IMR-90 (cell line): ENCODE data around the gene WDR6. TPM values are rescaled to one million over a fixed set of nuclear protein-coding genes. Genes with fewer than 3 reads are reported as not detected.

Experiments used
- ATAC-seq: fragments of 200-7000 bp; cut with Tn5 transposase; 2 replicates; pipeline ENCODE4 v1.9.1; 2020; ENCODE audit warnings: low read depth, mild to moderate bottlenecking, moderate library complexity
- BruUV-seq: library from RNA; stranded (reverse); fragments of 400-500 nt; replicated peaks from 2 replicates; lab custom pipeline; 2021; lab: Mats Ljungman, UMichigan
- CTCF ChIA-PET: fragments of 300-600 bp; formaldehyde crosslinking; extraction: SDS; loops from one replicate; lab custom pipeline; 2021; ENCODE audit warnings: antibody characterized with exemption; lab: Yijun Ruan, JAX
- POLR2A ChIA-PET: fragments of 300-600 bp; sonication (Branson Sonifier 250); formaldehyde crosslinking; loops from one replicate; lab custom pipeline; 2022; ENCODE audit warnings: antibody characterized with exemption; ENCODE audit not compliant: unreplicated experiment; lab: Charles Lee
- DNase-seq: peaks from one replicate; pipeline ENCODE4 v3.0.0; 2013
- H2AFZ ChIP-seq: replicated peaks from 2 replicates; pipeline ENCODE3; 2013; ENCODE audit warnings: low read length, mild to moderate bottlenecking; ENCODE audit not compliant: poor library complexity
- H2AK5ac ChIP-seq: 2 replicates; pipeline ENCODE4 v1.6.1; 2013; ENCODE audit warnings: low read depth, low read length, inconsistent platforms
- H2AK9ac ChIP-seq: replicated peaks from 2 replicates; pipeline ENCODE3; 2013; ENCODE audit warnings: mild to moderate bottlenecking, low read depth, low read length, moderate library complexity; ENCODE audit not compliant: poor library complexity
- H2BK120ac ChIP-seq: 2 replicates; pipeline ENCODE4 v1.6.1; 2013; ENCODE audit warnings: low read depth, low read length, inconsistent platforms
- H2BK15ac ChIP-seq: 3 replicates; pipeline ENCODE4 v1.6.1; 2013; ENCODE audit warnings: low read depth, low read length, inconsistent platforms
- H2BK20ac ChIP-seq: 2 replicates; pipeline ENCODE4 v1.6.1; 2013; ENCODE audit warnings: low read depth, mild to moderate bottlenecking, inconsistent platforms, low read length, moderate library complexity
- H2BK5ac ChIP-seq: 2 replicates; pipeline ENCODE4 v1.6.1; 2013; ENCODE audit warnings: mild to moderate bottlenecking, low read depth, low read length, inconsistent platforms; ENCODE audit not compliant: poor library complexity, severe bottlenecking
- H3K14ac ChIP-seq: replicated peaks from 2 replicates; pipeline ENCODE4 v1.6.1; 2013; ENCODE audit warnings: low read depth, low read length, inconsistent platforms
- H3K18ac ChIP-seq: 2 replicates; pipeline ENCODE4 v1.6.1; 2013; ENCODE audit warnings: low read depth, low read length, control low read depth
- H3K23ac ChIP-seq: 2 replicates; pipeline ENCODE4 v1.6.1; 2013; ENCODE audit warnings: low read depth, low read length, inconsistent platforms
- H3K27ac ChIP-seq: 2 replicates; pipeline ENCODE4 v1.5.1; 2013; ENCODE audit warnings: mild to moderate bottlenecking, control low read depth, low read length; ENCODE audit not compliant: insufficient read depth
- H3K27me3 ChIP-seq: 2 replicates; pipeline ENCODE4 v1.6.1; 2013; ENCODE audit warnings: low read length; ENCODE audit not compliant: control insufficient read depth, insufficient read depth
- H3K36me3 ChIP-seq: 2 replicates; pipeline ENCODE4 v1.6.1; 2013; ENCODE audit warnings: low read length, mixed read lengths; ENCODE audit not compliant: control insufficient read depth, insufficient read depth
- H3K4ac ChIP-seq: 2 replicates; pipeline ENCODE4 v1.6.1; 2013; ENCODE audit warnings: low read depth, low read length, inconsistent platforms
- H3K4me1 ChIP-seq: 2 replicates; pipeline ENCODE4 v1.6.1; 2013; ENCODE audit warnings: low read length, mixed read lengths; ENCODE audit not compliant: control insufficient read depth, insufficient read depth
- H3K4me2 ChIP-seq: 2 replicates; pipeline ENCODE4 v1.6.1; 2013; ENCODE audit warnings: low read depth, mild to moderate bottlenecking, control low read depth, low read length, moderate library complexity
- H3K4me3 ChIP-seq: 2 replicates; pipeline ENCODE4 v1.5.1; 2013; ENCODE audit warnings: low read depth, mild to moderate bottlenecking, control low read depth, low read length, moderate library complexity; ENCODE audit not compliant: insufficient read depth
- H3K56ac ChIP-seq: 2 replicates; pipeline ENCODE4 v1.6.1; 2013; ENCODE audit warnings: low read length, inconsistent platforms; ENCODE audit not compliant: insufficient read depth; ENCODE audit errors: extremely low read depth
- H3K79me1 ChIP-seq, 2 experiments: 2 replicates each; pipeline ENCODE4 v1.6.1; 2013; ENCODE audit warnings: low read length in 2 of 2, inconsistent platforms in 1 of 2, low read depth in 1 of 2
- H3K9ac ChIP-seq: 2 replicates; pipeline ENCODE4 v1.6.1; 2013; ENCODE audit warnings: low read depth, low read length, control low read depth
- H3K9me1 ChIP-seq: 2 replicates; pipeline ENCODE4 v1.6.1; 2013; ENCODE audit warnings: low read length, inconsistent platforms; ENCODE audit not compliant: insufficient read depth
- H3K9me3 ChIP-seq: 2 replicates; pipeline ENCODE4 v1.6.1; 2013; ENCODE audit warnings: low read length; ENCODE audit not compliant: control insufficient read depth, insufficient read depth
- H4K20me1 ChIP-seq: 2 replicates; pipeline ENCODE4 v1.6.1; 2013; ENCODE audit warnings: low read length, inconsistent platforms; ENCODE audit not compliant: insufficient read depth
- H4K5ac ChIP-seq: 2 replicates; pipeline ENCODE4 v1.6.1; 2013; ENCODE audit warnings: mild to moderate bottlenecking, low read depth, low read length, control low read depth
- H4K8ac ChIP-seq, 2 experiments: 2 replicates each; pipeline ENCODE4 v1.6.1; 2013; ENCODE audit warnings: low read depth in 2 of 2, low read length in 2 of 2, control low read depth in 1 of 2, inconsistent platforms in 1 of 2
- H4K91ac ChIP-seq: 2 replicates; pipeline ENCODE4 v1.6.1; 2013; ENCODE audit warnings: low read depth, low read length, inconsistent platforms; ENCODE audit not compliant: insufficient read depth
- BHLHE40 ChIP-seq: fragments of 150-350 bp; IDR thresholded peaks from 2 replicates; pipeline ENCODE4 v1.6.1; 2016; ENCODE audit warnings: mild to moderate bottlenecking, low read depth, low read length
- CEBPB ChIP-seq: IDR thresholded peaks from 2 replicates; pipeline ENCODE4 v1.6.1; 2012; ENCODE audit warnings: low read depth, low read length, improper control_type of control experiment
- CHD1 ChIP-seq: IDR thresholded peaks from 2 replicates; pipeline ENCODE4 v1.6.1; 2012; ENCODE audit warnings: low read depth, low read length, improper control_type of control experiment
- CTCF ChIP-seq: conservative IDR thresholded peaks from 2 replicates; pipeline ENCODE4 v1.5.1; 2012; ENCODE audit warnings: mild to moderate bottlenecking, low read depth, low read length, improper control_type of control experiment
- FOS ChIP-seq: fragments of 150-350 bp; IDR thresholded peaks from 2 replicates; pipeline ENCODE4 v1.6.1; 2016; ENCODE audit warnings: low read depth, low read length
- MAFK ChIP-seq: IDR thresholded peaks from 2 replicates; pipeline ENCODE4 v1.6.1; 2012; ENCODE audit warnings: low read depth, low read length, improper control_type of control experiment
- MAZ ChIP-seq: IDR thresholded peaks from 2 replicates; pipeline ENCODE4 v1.6.1; 2012; ENCODE audit warnings: low read depth, mild to moderate bottlenecking, low read length, improper control_type of control experiment, moderate library complexity, borderline replicate concordance
- MXI1 ChIP-seq: IDR thresholded peaks from 2 replicates; pipeline ENCODE4 v1.6.1; 2012; ENCODE audit warnings: low read depth, mild to moderate bottlenecking, low read length, moderate library complexity, borderline replicate concordance
- NFE2L2 ChIP-seq: fragments of 150-350 bp; IDR thresholded peaks from 2 replicates; pipeline ENCODE4 v1.6.1; 2016; ENCODE audit warnings: low read depth, mild to moderate bottlenecking, low read length
- POLR2A ChIP-seq: IDR thresholded peaks from 2 replicates; pipeline ENCODE4 v1.6.1; 2012; ENCODE audit warnings: mild to moderate bottlenecking, low read depth, low read length
- RCOR1 ChIP-seq: IDR thresholded peaks from 2 replicates; pipeline ENCODE4 v1.6.1; 2012; ENCODE audit warnings: mild to moderate bottlenecking, low read length, improper control_type of control experiment; ENCODE audit not compliant: insufficient replicate concordance
- RFX5 ChIP-seq: IDR thresholded peaks from 2 replicates; pipeline ENCODE4 v1.8.0; 2012; ENCODE audit warnings: low read depth, mild to moderate bottlenecking, low read length, moderate library complexity
- WGBS, 2 experiments: methylation state at CpG; one replicate each; pipeline versions ENCODE4 v1.1.5 to v1.1.7; 2013; ENCODE audit warnings: missing lambda C conversion rate in 2 of 2; ENCODE audit not compliant: insufficient read length in 1 of 2; ENCODE audit errors: extremely low coverage in 2 of 2; 5-methylcytosine and 5-hydroxymethylcytosine counted together
- dilution Hi-C: fragments of 300-500 bp; cut with HindIII; formaldehyde crosslinking; loops from one replicate; pipeline ENCODE4 v1.14.3; 2018; ENCODE audit warnings: low sequenced_read_pairs; ENCODE audit not compliant: unreplicated experiment
- in situ Hi-C: fragments of 300-500 bp; cut with MboI; formaldehyde crosslinking; loops from 3 replicates; pipeline ENCODE4 v1.14.3; 2019; ENCODE audit warnings: low sequenced_read_pairs, inconsistent platforms, mixed read lengths
- intact Hi-C: fragments of 100-400 bp; cut with micrococcal nuclease; formaldehyde crosslinking; loops from 2 replicates; pipeline ENCODE4 v1.10.0; 2022
- polyA plus RNA-seq, 3 experiments: library from polyadenylated mRNA; depleted of rRNA; stranded (reverse); fragments of >200 nt; gene quantifications; 2 replicates each; pipeline ENCODE4 v1.2.3, GENCODE V29; 2012; ENCODE audit warnings: low replicate concordance in 1 of 3
- total RNA-seq: library from RNA; depleted of rRNA; stranded (reverse); fragments of >200 nt; gene quantifications from 2 replicates; pipeline ENCODE4 v1.2.3, GENCODE V29; 2012
- TF ChIP-seq, protein P1 (sequence below): fragments of 150-350 bp; IDR thresholded peaks from 2 replicates; pipeline ENCODE4 v1.6.1; 2016; ENCODE audit warnings: low read depth, mild to moderate bottlenecking, low read length, moderate library complexity, borderline replicate concordance

Gene WDR6
- total and polyA plus RNA-seq, 2 of the 4 experiments (the other 2 are of a cell fraction) = 60.9 to 160 TPM

DNA sequence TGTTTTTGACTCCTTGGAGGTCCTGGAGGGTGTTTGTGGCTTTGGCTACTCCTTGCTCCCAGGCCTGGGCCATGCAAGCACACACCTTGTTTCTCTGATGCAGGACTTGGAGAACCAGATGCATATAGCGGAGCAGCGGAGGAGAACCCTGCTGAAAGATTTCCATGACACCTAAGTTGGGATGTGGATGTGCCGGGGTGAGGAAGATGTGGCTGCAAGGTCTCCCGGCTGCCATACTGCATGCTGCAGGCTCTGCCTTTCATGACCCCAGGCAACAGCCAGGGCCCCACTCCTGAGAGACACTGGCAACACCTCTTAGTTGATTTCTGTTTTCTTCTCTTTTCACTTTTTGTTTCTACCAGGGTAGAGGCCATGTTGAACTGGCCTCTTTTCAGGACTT lies 24.1 kb upstream of the WDR6 start:
- Histone ChIP-seq H3K4me2 (no peak overlapping the region), H2BK5ac (no peak overlapping the region), H3K36me3 (peaks cover 52% of the 10 kb centered on the region), H3K79me1 (peaks cover 21 to 25% of the 10 kb centered on the region in 2 experiments; a peak in 3 of 4 replicates), H3K27ac (no peak overlapping the region), H3K23ac (no peak overlapping the region), H2AK9ac (no peak overlapping the region), H3K18ac (no peak overlapping the region), H2BK20ac (no peak overlapping the region), H3K4me3 (no peak overlapping the region), H4K20me1 (no peaks in the 10 kb centered on the region), H2AK5ac (no peak overlapping the region), H4K91ac (no peak overlapping the region), H3K9me1 (peaks cover 5% of the 10 kb centered on the region; the same call in 1 of the 2 replicates), H3K4ac (no peak overlapping the region), H3K9ac (no peak overlapping the region), H2AFZ (no peak overlapping the region), H2BK120ac (no peak overlapping the region), H3K4me1 (no peaks in the 10 kb centered on the region), H3K56ac (no peak overlapping the region), H2BK15ac (no peak overlapping the region), H3K14ac (no peak overlapping the region), H3K27me3 (no peaks in the 10 kb centered on the region), H3K9me3 (no peaks in the 10 kb centered on the region), H4K8ac (no peak overlapping the region), H4K5ac (no peak overlapping the region)
- ChIA-PET POLR2A (no interaction called here), CTCF (no interaction called here)
- ATAC-seq (no peak), DNase-seq (no peak)
- dilution Hi-C loops (no loop called here), in situ Hi-C loops (no loop called here), intact Hi-C loops (no loop called here)
- BruUV-seq = no TSS peak
- WGBS, 2 experiments = 100% methylated on average over 1 of the region's 4 CpGs; no CpG with 5 or more reads in 1 of the 2 experiments
- no peak for TF ChIP-seq MAZ
- TF ChIP-seq RFX5 = no peak
- no peak for TF ChIP-seq CTCF
- TF ChIP-seq, protein P1, sequence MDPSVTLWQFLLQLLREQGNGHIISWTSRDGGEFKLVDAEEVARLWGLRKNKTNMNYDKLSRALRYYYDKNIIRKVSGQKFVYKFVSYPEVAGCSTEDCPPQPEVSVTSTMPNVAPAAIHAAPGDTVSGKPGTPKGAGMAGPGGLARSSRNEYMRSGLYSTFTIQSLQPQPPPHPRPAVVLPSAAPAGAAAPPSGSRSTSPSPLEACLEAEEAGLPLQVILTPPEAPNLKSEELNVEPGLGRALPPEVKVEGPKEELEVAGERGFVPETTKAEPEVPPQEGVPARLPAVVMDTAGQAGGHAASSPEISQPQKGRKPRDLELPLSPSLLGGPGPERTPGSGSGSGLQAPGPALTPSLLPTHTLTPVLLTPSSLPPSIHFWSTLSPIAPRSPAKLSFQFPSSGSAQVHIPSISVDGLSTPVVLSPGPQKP = no peak
- TF ChIP-seq POLR2A = no peak
- TF ChIP-seq MAFK = no peak
- no peak for TF ChIP-seq CEBPB
- no peak for TF ChIP-seq NFE2L2
- TF ChIP-seq MXI1 = no peak
- no peak for TF ChIP-seq CHD1
- TF ChIP-seq FOS = no peak
- TF ChIP-seq BHLHE40 = no peak
- TF ChIP-seq RCOR1 = no peak
